ENCODE measurements around the gene WSB1.

WSB1 gene

DNA sequence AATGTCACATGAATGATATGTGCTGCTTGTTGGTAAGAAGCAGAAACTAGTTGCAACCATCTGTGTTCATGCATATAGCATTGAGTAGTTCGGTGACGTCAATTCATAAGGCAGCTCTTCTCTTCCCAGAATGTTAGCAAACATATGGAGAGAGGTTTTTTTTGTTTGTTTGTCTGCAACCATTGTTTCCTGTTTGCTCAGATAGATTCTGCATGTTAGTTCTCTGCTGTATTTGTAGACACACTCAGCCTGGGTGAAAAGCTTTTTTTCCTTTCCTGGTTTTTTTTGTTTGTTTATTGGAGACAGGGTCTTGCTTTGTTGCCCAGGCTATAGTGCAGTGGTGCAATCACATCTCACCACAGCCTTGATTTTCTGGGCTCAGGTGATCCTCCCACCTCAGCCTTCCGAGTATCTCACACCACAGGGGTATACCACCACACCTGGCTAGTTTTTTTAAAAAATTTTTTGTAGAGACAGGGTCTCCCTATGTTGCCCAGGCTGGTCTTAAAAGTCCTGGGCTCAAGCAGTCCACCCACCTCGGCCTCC, 16.7 kb downstream of the WSB1 start:
- peaks cover 98% of the 10 kb centered on the region for H3K36me3 ChIP-seq (ENCODE audit: insufficient read depth, low read length)
- TF ChIP-seq, protein P1, sequence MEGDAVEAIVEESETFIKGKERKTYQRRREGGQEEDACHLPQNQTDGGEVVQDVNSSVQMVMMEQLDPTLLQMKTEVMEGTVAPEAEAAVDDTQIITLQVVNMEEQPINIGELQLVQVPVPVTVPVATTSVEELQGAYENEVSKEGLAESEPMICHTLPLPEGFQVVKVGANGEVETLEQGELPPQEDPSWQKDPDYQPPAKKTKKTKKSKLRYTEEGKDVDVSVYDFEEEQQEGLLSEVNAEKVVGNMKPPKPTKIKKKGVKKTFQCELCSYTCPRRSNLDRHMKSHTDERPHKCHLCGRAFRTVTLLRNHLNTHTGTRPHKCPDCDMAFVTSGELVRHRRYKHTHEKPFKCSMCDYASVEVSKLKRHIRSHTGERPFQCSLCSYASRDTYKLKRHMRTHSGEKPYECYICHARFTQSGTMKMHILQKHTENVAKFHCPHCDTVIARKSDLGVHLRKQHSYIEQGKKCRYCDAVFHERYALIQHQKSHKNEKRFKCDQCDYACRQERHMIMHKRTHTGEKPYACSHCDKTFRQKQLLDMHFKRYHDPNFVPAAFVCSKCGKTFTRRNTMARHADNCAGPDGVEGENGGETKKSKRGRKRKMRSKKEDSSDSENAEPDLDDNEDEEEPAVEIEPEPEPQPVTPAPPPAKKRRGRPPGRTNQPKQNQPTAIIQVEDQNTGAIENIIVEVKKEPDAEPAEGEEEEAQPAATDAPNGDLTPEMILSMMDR (IDR thresholded peaks at IDR 0.05; ENCODE audit: low read length) = no peak
- TF ChIP-seq EZH2 (IDR thresholded peaks at IDR 0.05; ENCODE audit: borderline replicate concordance, low read length) = no peak

DNA sequence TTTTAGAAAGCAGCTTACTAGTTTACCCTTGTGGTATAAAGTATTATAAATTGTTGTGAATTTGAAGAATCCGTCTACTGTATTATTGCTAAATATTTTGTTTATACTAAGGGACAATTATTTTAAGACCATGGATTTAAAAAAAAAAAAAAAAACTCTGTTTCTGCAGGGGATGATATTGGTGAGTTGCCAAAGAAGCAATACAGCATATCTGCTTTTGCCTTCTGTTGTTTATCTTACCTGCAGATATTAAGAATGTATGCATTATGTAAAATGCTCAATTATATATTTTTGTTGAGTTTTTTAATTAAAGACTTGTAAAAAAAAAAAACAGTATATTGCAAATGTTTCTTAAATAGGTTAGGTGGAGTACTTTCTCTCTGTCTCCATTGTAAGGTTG, 19.4 kb downstream of the WSB1 start:
- Histone ChIP-seq H2AFZ (ENCODE audit: low read length) (no peak overlapping the region), H3K27me3 (ENCODE audit: insufficient read depth, low read length) (no peaks in the 10 kb centered on the region), H3K4me2 (ENCODE audit: low read length) (no peak overlapping the region), H3F3A (ENCODE audit: insufficient read depth, low read length) (no peaks in the 10 kb centered on the region), H3K9me3 (ENCODE audit: low read length) (no peaks in the 10 kb centered on the region), H3K79me2 (ENCODE audit: insufficient read depth, low read length) (no peaks in the 10 kb centered on the region), H3K9me2 (ENCODE audit: low read depth, low read length) (no peaks in the 10 kb centered on the region), H3K9ac (ENCODE audit: low read length) (no peak overlapping the region), H3K4me1 (ENCODE audit: insufficient read depth, low read length, severe bottlenecking) (no peaks in the 10 kb centered on the region), H3K4me3 (ENCODE audit: low read depth, low read length, poor library complexity, severe bottlenecking) (no peak overlapping the region), H3K27ac (ENCODE audit: low read depth, low read length, poor library complexity, severe bottlenecking) (no peak overlapping the region), H4K20me1 (ENCODE audit: insufficient read depth, low read length) (no peaks in the 10 kb centered on the region), H3K36me3 (ENCODE audit: insufficient read depth, low read length) (peaks cover 92% of the 10 kb centered on the region)
- TF ChIP-seq EZH2 (IDR thresholded peaks at IDR 0.05; ENCODE audit: borderline replicate concordance, low read length) = no peak
- TF ChIP-seq, protein P1 (IDR thresholded peaks at IDR 0.05; ENCODE audit: low read length) = no peak

More for the DNA sequence above, 16.7 kb downstream of the WSB1 start:
- Histone ChIP-seq H3K79me2 (ENCODE audit: insufficient read depth, low read length) (no peaks in the 10 kb centered on the region; the same call in 1 of the 2 replicates), H3K9me3 (ENCODE audit: low read length) (no peaks in the 10 kb centered on the region), H3K27me3 (ENCODE audit: insufficient read depth, low read length) (no peaks in the 10 kb centered on the region), H3F3A (ENCODE audit: insufficient read depth, low read length) (no peaks in the 10 kb centered on the region), H2AFZ (ENCODE audit: low read length) (no peak overlapping the region), H3K27ac (ENCODE audit: low read depth, low read length, poor library complexity, severe bottlenecking) (no peak overlapping the region), H3K4me3 (ENCODE audit: low read depth, low read length, poor library complexity, severe bottlenecking) (no peak overlapping the region), H3K4me1 (ENCODE audit: insufficient read depth, low read length, severe bottlenecking) (no peaks in the 10 kb centered on the region), H4K20me1 (ENCODE audit: insufficient read depth, low read length) (no peaks in the 10 kb centered on the region), H3K9me2 (ENCODE audit: low read depth, low read length) (no peaks in the 10 kb centered on the region), H3K9ac (ENCODE audit: low read length) (no peak overlapping the region), H3K4me2 (ENCODE audit: low read length) (no peak overlapping the region)

DNA sequence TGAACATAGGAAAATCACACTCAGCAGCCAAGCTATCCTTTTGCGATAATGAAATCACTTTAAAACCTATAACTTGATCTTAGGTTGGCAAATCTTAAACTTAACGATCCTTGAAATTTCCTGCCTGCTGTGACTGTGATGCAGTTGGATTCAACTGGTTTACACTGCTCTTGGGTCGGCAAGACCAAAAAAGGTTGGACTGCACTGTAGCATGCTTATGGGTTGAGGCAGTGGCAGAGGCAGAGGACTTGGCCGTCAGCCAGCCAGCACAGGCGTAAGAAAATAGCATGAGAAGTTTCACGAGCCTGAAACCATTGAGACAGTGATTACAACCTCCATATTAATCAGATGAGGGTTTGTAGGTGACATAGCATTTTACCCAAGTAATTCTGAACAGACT, 21.4 kb downstream of the WSB1 start:
- no peaks in the 10 kb centered on the region for H3K79me2 ChIP-seq (ENCODE audit: insufficient read depth, low read length)
- H3K9me3 ChIP-seq (ENCODE audit: low read length) = no peaks in the 10 kb centered on the region
- no peak overlapping the region for H3K4me2 ChIP-seq (ENCODE audit: low read length)
- TF ChIP-seq EZH2 (IDR thresholded peaks at IDR 0.05; ENCODE audit: borderline replicate concordance, low read length) = no peak
- TF ChIP-seq, protein P1 (IDR thresholded peaks at IDR 0.05; ENCODE audit: low read length) = no peak
- no peaks in the 10 kb centered on the region for H3K9me2 ChIP-seq (ENCODE audit: low read depth, low read length)
- H2AFZ ChIP-seq (ENCODE audit: low read length) = no peak overlapping the region
- H3K9ac ChIP-seq (ENCODE audit: low read length) = no peak overlapping the region
- H4K20me1 ChIP-seq (ENCODE audit: insufficient read depth, low read length) = no peaks in the 10 kb centered on the region
- no peaks in the 10 kb centered on the region for H3K27me3 ChIP-seq (ENCODE audit: insufficient read depth, low read length)
- no peaks in the 10 kb centered on the region for H3F3A ChIP-seq (ENCODE audit: insufficient read depth, low read length)
- no peak overlapping the region for H3K27ac ChIP-seq (ENCODE audit: low read depth, low read length, poor library complexity, severe bottlenecking)
- H3K4me3 ChIP-seq (ENCODE audit: low read depth, low read length, poor library complexity, severe bottlenecking) = no peak overlapping the region
- H3K36me3 ChIP-seq (ENCODE audit: insufficient read depth, low read length) = peaks cover 80% of the 10 kb centered on the region
- H3K4me1 ChIP-seq (ENCODE audit: insufficient read depth, low read length, severe bottlenecking) = no peaks in the 10 kb centered on the region
